H1 (cell line): Measurements from ENCODE around the gene VWA2.

ENCODE experiments used
- CHD2 ChIP-seq: IDR thresholded peaks from 2 replicates; pipeline ENCODE4 v1.6.1; 2012; ENCODE audit warnings: low read length, improper control_type of control experiment
- EZH2 ChIP-seq: fragments of 200-600 bp; sonication (generic); IDR thresholded peaks from 2 replicates; pipeline ENCODE4 v1.7.1; 2012; ENCODE audit warnings: low read depth, mild to moderate bottlenecking, moderate library complexity, low read length, inconsistent platforms; ENCODE audit not compliant: severe bottlenecking
- HDAC2 ChIP-seq, 2 experiments: fragments of 300-600 bp in 1 of 2; sonication (generic) in 1 of 2; IDR thresholded peaks; 2 replicates each; pipeline ENCODE4 v1.6.1; 2011 to 2012; ENCODE audit warnings: low read depth in 2 of 2, low read length in 2 of 2, mild to moderate bottlenecking in 2 of 2, moderate library complexity in 2 of 2, borderline replicate concordance in 1 of 2, inconsistent platforms in 1 of 2
- POLR2A ChIP-seq, 2 experiments: IDR thresholded peaks; 1 replicate in 1 of 2; 2 replicates in 1 of 2; pipeline ENCODE4 v1.6.1; 2011; ENCODE audit warnings: low read depth in 2 of 2, low read length in 2 of 2, mild to moderate bottlenecking in 2 of 2; ENCODE audit errors: control extremely low read depth in 1 of 2
- RFX5 ChIP-seq: IDR thresholded peaks from 2 replicates; pipeline ENCODE4 v1.6.1; 2011; ENCODE audit warnings: low read depth, low read length, improper control_type of control experiment, borderline replicate concordance
- SIX5 ChIP-seq: IDR thresholded peaks from 2 replicates; pipeline ENCODE4 v1.6.1; 2011; ENCODE audit warnings: mild to moderate bottlenecking, low read depth, low read length
- SRF ChIP-seq: IDR thresholded peaks from 2 replicates; pipeline ENCODE4 v1.6.1; 2011; ENCODE audit warnings: mild to moderate bottlenecking, low read depth, low read length, moderate library complexity
- TF ChIP-seq, protein P1 (sequence below), 3 experiments: IDR thresholded peaks; 1 replicate in 2 of 3; 2 replicates in 1 of 3; pipeline versions ENCODE4 v1.5.1 to v1.6.1; 2011; ENCODE audit warnings: low read length in 3 of 3, mild to moderate bottlenecking in 3 of 3, inconsistent platforms in 2 of 3, low read depth in 1 of 3, moderate library complexity in 1 of 3; ENCODE audit not compliant: insufficient read depth in 1 of 3; ENCODE audit errors: control extremely low read depth in 1 of 3
- TF ChIP-seq, protein P2 (sequence below): IDR thresholded peaks from 2 replicates; pipeline ENCODE4 v1.6.1; 2012; ENCODE audit warnings: inconsistent platforms
- TF ChIP-seq, protein P3 (sequence below): IDR thresholded peaks from 2 replicates; pipeline ENCODE4 v1.6.1; 2012; ENCODE audit warnings: low read length, inconsistent platforms

DNA sequence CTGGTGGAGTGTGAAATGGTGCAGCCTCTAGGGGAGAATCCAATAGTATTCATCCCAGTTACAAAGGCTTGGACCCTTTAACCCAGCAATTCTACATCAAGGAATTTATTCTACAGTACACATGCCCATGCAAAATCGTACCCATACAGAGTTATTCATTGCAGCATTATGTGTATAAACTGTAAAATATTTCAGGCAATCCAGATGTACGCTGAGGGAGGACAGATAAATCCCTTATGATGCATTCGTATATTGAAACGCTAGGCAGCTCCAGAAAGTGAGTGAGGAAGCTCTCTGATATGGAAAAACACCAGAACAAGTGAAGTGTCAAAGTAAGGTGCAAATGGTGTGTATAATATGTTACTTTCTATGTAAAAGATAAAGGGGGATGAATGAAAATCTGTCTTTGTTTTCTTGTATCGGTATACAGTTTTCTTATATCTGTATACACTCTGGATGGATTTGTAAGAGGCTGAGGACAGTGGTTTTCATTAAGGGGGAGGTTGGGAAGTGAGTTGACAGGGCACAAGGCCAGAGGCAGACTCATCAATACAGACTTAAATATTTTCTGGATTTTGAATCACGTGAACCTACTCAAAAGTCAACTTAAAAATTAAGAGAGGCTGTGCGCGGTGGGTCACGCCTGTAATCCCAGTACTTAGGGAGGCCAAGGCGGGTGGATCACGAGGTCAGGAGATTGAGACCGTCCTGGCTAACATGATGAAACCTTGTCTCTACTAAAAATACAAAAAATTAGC lies 17.1 kb downstream of the VWA2 start:
- TF ChIP-seq HDAC2 (IDR thresholded peaks at IDR 0.05; ENCODE audit: borderline replicate concordance in 1 of 2, low read depth in 2 of 2, low read length in 2 of 2), result no peak
- TF ChIP-seq, protein P1, sequence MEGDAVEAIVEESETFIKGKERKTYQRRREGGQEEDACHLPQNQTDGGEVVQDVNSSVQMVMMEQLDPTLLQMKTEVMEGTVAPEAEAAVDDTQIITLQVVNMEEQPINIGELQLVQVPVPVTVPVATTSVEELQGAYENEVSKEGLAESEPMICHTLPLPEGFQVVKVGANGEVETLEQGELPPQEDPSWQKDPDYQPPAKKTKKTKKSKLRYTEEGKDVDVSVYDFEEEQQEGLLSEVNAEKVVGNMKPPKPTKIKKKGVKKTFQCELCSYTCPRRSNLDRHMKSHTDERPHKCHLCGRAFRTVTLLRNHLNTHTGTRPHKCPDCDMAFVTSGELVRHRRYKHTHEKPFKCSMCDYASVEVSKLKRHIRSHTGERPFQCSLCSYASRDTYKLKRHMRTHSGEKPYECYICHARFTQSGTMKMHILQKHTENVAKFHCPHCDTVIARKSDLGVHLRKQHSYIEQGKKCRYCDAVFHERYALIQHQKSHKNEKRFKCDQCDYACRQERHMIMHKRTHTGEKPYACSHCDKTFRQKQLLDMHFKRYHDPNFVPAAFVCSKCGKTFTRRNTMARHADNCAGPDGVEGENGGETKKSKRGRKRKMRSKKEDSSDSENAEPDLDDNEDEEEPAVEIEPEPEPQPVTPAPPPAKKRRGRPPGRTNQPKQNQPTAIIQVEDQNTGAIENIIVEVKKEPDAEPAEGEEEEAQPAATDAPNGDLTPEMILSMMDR (IDR thresholded peaks at IDR 0.05; ENCODE audit: control extremely low read depth in 1 of 3, insufficient read depth in 1 of 3, low read depth in 1 of 3, low read length in 3 of 3), result no peak
- TF ChIP-seq EZH2, result no peak
- no peak for TF ChIP-seq SRF
- no peak for TF ChIP-seq CHD2
- no peak for TF ChIP-seq SIX5
- TF ChIP-seq, protein P2, sequence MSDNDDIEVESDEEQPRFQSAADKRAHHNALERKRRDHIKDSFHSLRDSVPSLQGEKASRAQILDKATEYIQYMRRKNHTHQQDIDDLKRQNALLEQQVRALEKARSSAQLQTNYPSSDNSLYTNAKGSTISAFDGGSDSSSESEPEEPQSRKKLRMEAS, result no peak
- no peak for TF ChIP-seq RFX5
- TF ChIP-seq POLR2A (IDR thresholded peaks at IDR 0.05; ENCODE audit: control extremely low read depth in 1 of 2, low read depth in 2 of 2, low read length in 2 of 2), result no peak
- TF ChIP-seq, protein P3, sequence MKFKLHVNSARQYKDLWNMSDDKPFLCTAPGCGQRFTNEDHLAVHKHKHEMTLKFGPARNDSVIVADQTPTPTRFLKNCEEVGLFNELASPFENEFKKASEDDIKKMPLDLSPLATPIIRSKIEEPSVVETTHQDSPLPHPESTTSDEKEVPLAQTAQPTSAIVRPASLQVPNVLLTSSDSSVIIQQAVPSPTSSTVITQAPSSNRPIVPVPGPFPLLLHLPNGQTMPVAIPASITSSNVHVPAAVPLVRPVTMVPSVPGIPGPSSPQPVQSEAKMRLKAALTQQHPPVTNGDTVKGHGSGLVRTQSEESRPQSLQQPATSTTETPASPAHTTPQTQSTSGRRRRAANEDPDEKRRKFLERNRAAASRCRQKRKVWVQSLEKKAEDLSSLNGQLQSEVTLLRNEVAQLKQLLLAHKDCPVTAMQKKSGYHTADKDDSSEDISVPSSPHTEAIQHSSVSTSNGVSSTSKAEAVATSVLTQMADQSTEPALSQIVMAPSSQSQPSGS, result no peak
